Neural crest cell (in vitro differentiated cells): ENCODE data around the gene FOXN4. TPM values are rescaled to one million over a fixed set of nuclear protein-coding genes. Genes with fewer than 3 reads are reported as not detected.

Source experiments
- DNase-seq: peaks from one replicate; pipeline ENCODE4 v3.0.0; 2021; ENCODE audit warnings: low read depth, mixed read lengths, low spot score
- H3K27ac Mint-ChIP-seq: one replicate; pipeline ENCODE4 v1.8.0; 2021; ENCODE audit warnings: mild to moderate bottlenecking, mixed read lengths; ENCODE audit not compliant: unreplicated experiment
- H3K27me3 Mint-ChIP-seq: 2 replicates; pipeline ENCODE4 v1.8.0; 2021; ENCODE audit warnings: low read depth, mild to moderate bottlenecking, mixed read lengths
- H3K36me3 Mint-ChIP-seq: 2 replicates; pipeline ENCODE4 v1.8.0; 2021; ENCODE audit warnings: low read depth, mild to moderate bottlenecking, mixed read lengths
- H3K4me1 Mint-ChIP-seq: 2 replicates; pipeline ENCODE4 v1.8.0; 2021; ENCODE audit warnings: mixed read lengths
- H3K4me3 Mint-ChIP-seq: one replicate; pipeline ENCODE4 v1.8.0; 2021; ENCODE audit warnings: mild to moderate bottlenecking, mixed read lengths
- H3K9me3 Mint-ChIP-seq: 2 replicates; pipeline ENCODE4 v1.8.0; 2021; ENCODE audit warnings: mixed read lengths
- total RNA-seq: library from RNA; stranded (reverse); gene quantifications from 2 replicates; pipeline ENCODE4 v1.2.1, GENCODE V29; 2021
- TF ChIP-seq, protein P1 (sequence below): fragments of 200-600 bp; sonication (generic); conservative IDR thresholded peaks from 2 replicates; pipeline ENCODE4 v1.5.0; 2021; ENCODE audit warnings: antibody characterized with exemption, mild to moderate bottlenecking

FOXN4 gene
- total RNA-seq, 1 donor from 2014 or later = 1.7 TPM

DNA sequence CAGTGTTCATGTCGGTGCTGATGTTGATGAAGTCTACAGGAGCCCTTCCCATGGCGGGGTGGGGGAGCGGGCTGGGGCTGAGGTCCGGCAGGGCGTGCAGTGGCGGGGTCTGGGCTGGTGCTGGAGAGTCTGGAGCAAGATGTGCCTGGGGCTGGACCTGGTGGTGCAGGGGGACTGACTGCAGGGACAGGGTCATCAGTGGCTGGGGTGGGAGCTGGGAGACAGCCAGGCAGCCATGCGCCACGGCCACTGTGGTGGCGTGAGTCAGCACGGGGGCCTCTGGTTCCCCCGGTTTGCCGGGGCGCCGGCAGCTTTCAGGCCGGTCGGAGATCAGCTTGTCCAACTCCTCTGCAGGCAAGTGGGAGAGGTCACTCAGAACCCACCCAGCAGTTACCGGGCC, 27.6 kb downstream of the FOXN4 start:
- DNase-seq = no peak
- H3K4me3 Mint-ChIP-seq = no peak overlapping the region
- H3K36me3 Mint-ChIP-seq = no peaks in the 10 kb centered on the region
- H3K9me3 Mint-ChIP-seq = no peaks in the 10 kb centered on the region
- H3K27ac Mint-ChIP-seq = no peak overlapping the region
- H3K27me3 Mint-ChIP-seq = no peaks in the 10 kb centered on the region
- H3K4me1 Mint-ChIP-seq = peaks cover 4% of the 10 kb centered on the region
- TF ChIP-seq, protein P1, sequence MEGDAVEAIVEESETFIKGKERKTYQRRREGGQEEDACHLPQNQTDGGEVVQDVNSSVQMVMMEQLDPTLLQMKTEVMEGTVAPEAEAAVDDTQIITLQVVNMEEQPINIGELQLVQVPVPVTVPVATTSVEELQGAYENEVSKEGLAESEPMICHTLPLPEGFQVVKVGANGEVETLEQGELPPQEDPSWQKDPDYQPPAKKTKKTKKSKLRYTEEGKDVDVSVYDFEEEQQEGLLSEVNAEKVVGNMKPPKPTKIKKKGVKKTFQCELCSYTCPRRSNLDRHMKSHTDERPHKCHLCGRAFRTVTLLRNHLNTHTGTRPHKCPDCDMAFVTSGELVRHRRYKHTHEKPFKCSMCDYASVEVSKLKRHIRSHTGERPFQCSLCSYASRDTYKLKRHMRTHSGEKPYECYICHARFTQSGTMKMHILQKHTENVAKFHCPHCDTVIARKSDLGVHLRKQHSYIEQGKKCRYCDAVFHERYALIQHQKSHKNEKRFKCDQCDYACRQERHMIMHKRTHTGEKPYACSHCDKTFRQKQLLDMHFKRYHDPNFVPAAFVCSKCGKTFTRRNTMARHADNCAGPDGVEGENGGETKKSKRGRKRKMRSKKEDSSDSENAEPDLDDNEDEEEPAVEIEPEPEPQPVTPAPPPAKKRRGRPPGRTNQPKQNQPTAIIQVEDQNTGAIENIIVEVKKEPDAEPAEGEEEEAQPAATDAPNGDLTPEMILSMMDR = no peak

DNA sequence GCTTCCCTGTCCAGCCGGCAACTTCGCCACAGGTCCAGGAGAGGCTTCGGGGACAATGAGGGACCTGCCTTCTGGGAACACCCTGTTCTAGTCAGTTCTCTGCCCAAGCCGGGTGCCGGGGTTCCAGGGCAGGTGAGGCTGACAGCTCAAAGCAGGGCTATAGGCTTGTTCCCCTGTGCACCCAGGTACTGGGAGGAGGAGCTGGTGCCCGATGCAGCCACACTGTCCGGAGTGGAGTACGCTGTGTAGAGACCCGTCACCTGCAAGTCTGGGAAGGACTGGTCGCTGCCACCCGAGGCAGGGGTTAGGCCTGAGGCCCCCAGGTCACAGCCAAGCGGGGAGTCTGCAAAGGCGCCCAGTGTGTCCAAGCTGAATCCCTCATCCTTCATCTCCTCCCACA, 29.6 kb downstream of the FOXN4 start:
- no peak overlapping the region for H3K27ac Mint-ChIP-seq
- H3K27me3 Mint-ChIP-seq = peaks cover 10% of the 10 kb centered on the region
- TF ChIP-seq, protein P1 = no peak
- H3K4me3 Mint-ChIP-seq = no peak overlapping the region
- H3K36me3 Mint-ChIP-seq = no peaks in the 10 kb centered on the region
- H3K9me3 Mint-ChIP-seq = no peaks in the 10 kb centered on the region
- DNase-seq = no peak
- peaks cover 4% of the 10 kb centered on the region for H3K4me1 Mint-ChIP-seq

DNA sequence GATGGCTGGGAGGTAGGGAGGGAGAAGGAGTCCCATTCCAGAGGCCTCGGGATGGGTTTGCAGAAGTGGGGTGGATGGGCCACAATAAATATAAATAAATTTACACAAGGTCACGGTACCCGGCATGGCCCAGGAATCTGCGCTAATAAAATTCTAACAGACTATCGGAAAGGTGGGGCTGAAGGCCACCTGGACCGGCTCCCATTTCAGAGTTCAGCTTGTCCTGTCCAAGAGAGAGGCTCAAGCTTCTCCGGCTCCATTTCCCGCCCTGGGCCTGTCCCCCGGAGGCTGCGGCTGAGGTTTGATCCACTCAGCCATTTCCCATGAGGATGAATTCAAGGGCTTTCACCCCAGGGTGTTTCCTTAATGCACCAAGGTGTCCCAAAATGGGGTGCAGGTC, 30.2 kb downstream of the FOXN4 start:
- no peak overlapping the region for H3K4me3 Mint-ChIP-seq
- no peaks in the 10 kb centered on the region for H3K36me3 Mint-ChIP-seq
- TF ChIP-seq, protein P1 = no peak
- no peak overlapping the region for H3K27ac Mint-ChIP-seq
- H3K27me3 Mint-ChIP-seq = peaks cover 10% of the 10 kb centered on the region
- DNase-seq = no peak
- H3K9me3 Mint-ChIP-seq = no peaks in the 10 kb centered on the region
- peaks cover 4% of the 10 kb centered on the region for H3K4me1 Mint-ChIP-seq

- no peak overlapping the region for H3K27ac Mint-ChIP-seq
- TF ChIP-seq, protein P1 = no peak
- no peak for DNase-seq
- H3K36me3 Mint-ChIP-seq = no peaks in the 10 kb centered on the region
- no peaks in the 10 kb centered on the region for H3K9me3 Mint-ChIP-seq
- H3K4me3 Mint-ChIP-seq = no peak overlapping the region
- peaks cover 16% of the 10 kb centered on the region for H3K27me3 Mint-ChIP-seq
- H3K4me1 Mint-ChIP-seq = peaks cover 4% of the 10 kb centered on the region
These were observed 31.0 kb downstream of the FOXN4 start for GRCh38 chr12:109277899-109278762.

DNA sequence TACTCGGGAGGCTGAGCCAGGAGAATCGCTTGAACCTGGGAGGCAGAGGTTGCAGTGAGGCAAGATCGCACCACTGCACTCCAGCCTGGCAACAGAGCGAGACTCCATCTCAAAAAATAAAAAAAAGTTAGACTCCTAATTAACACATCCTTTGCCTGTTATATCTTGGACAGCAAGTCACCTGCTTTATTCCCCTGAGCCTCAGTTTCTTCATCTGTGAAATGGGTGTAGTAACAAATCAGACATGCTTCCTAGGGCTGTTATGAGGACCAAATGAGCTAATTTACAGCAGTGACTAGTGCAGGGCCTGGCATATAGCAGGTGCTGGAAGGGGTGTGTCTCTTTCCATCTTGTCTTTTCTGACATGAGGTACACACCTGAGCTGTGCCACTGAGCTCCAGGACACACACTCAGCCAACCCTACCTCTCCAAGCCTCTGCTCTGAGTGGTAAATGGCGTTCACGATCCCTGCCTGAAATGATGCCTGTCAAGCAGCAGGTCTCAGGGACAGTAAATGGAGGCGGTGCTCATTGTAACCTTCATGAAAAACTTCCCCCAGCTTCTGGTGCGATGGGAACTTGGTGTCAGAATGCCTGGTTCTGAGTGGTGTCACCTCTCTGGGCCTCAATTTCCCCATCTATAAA, 31.7 kb downstream of the FOXN4 start:
- TF ChIP-seq, protein P1 = no peak
- no peak for DNase-seq
- Mint-ChIP-seq H3K27me3 (peaks cover 18% of the 10 kb centered on the region), H3K27ac (peak overlapping the region; percentile 57), H3K36me3 (no peaks in the 10 kb centered on the region), H3K9me3 (no peaks in the 10 kb centered on the region), H3K4me1 (peaks cover 4% of the 10 kb centered on the region), H3K4me3 (no peak overlapping the region)
